AG04450 (cell line): ENCODE results near the gene CABLES1. TPM values are rescaled to one million over a fixed set of nuclear protein-coding genes. Genes with fewer than 3 reads are reported as not detected.

ENCODE experiments used
- CTCF ChIA-PET: fragments of 300-600, 350-600 bp; formaldehyde crosslinking; extraction: SDS; loops from one replicate; lab custom pipeline; 2022; ENCODE audit warnings: antibody characterized with exemption, inconsistent platforms; lab: Charles Lee
- POLR2A ChIA-PET: fragments of 350-600 bp; formaldehyde crosslinking; extraction: SDS; loops from one replicate; lab custom pipeline; 2021; ENCODE audit warnings: antibody characterized with exemption, inconsistent platforms; lab: Yijun Ruan, JAX
- DNase-seq: peaks from one replicate; pipeline ENCODE4 v3.0.0-alpha.2; 2011; ENCODE audit warnings: low read depth, low spot score
- H3K27ac ChIP-seq: one replicate; pipeline ENCODE4 v1.5.1; 2012; ENCODE audit warnings: low read depth, low read length, control low read depth
- H3K27me3 ChIP-seq: one replicate; pipeline ENCODE4 v1.6.0; 2012; ENCODE audit warnings: low read length; ENCODE audit not compliant: control insufficient read depth, insufficient read depth
- H3K4me3 ChIP-seq: 2 replicates; pipeline ENCODE4 v1.5.1; 2011; ENCODE audit warnings: mild to moderate bottlenecking, low read depth, low read length, control low read depth
- H3K9me3 ChIP-seq: 2 replicates; pipeline ENCODE4 v1.5.1; 2012; ENCODE audit warnings: low read length; ENCODE audit not compliant: control insufficient read depth, insufficient read depth
- polyA plus RNA-seq: library from polyadenylated mRNA; depleted of rRNA; stranded (reverse); fragments of >200 nt; gene quantifications from 2 replicates; pipeline ENCODE4 v1.2.3, GENCODE V29; 2011
- TF ChIP-seq, protein P1 (sequence below): IDR thresholded peaks from 2 replicates; pipeline ENCODE4 v1.5.1; 2011; ENCODE audit warnings: low read depth, low read length, control low read depth, inconsistent platforms

Gene CABLES1
- polyA plus RNA-seq, 1 experiment: 29.6 TPM

- ChIA-PET CTCF (interaction anchor here (0.6 kb wide), 1 partner anchor 241 kb away, joined by 3 read pairs; no protein-coding TSS in a partner anchor), POLR2A (no interaction called here)
- Histone ChIP-seq H3K9me3 (peaks cover 19% of the 10 kb centered on the region), H3K4me3 (no peak overlapping the region), H3K27me3 (no peaks in the 10 kb centered on the region), H3K27ac (no peak overlapping the region)
- TF ChIP-seq, protein P1, sequence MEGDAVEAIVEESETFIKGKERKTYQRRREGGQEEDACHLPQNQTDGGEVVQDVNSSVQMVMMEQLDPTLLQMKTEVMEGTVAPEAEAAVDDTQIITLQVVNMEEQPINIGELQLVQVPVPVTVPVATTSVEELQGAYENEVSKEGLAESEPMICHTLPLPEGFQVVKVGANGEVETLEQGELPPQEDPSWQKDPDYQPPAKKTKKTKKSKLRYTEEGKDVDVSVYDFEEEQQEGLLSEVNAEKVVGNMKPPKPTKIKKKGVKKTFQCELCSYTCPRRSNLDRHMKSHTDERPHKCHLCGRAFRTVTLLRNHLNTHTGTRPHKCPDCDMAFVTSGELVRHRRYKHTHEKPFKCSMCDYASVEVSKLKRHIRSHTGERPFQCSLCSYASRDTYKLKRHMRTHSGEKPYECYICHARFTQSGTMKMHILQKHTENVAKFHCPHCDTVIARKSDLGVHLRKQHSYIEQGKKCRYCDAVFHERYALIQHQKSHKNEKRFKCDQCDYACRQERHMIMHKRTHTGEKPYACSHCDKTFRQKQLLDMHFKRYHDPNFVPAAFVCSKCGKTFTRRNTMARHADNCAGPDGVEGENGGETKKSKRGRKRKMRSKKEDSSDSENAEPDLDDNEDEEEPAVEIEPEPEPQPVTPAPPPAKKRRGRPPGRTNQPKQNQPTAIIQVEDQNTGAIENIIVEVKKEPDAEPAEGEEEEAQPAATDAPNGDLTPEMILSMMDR: no peak
- DNase-seq: no peak
Measured at GRCh38 chr18:23272498-23273232, 137.4 kb downstream of the CABLES1 start.

- no peak for DNase-seq
- Histone ChIP-seq H3K4me3 (no peak overlapping the region), H3K27ac (no peak overlapping the region), H3K27me3 (no peaks in the 10 kb centered on the region), H3K9me3 (peaks cover 24% of the 10 kb centered on the region)
- ChIA-PET CTCF (no interaction called here), POLR2A (no interaction called here)
- TF ChIP-seq, protein P1: no peak
Measured at GRCh38 chr18:23273443-23273966, 138.2 kb downstream of the CABLES1 start.

- DNase-seq: no peak
- CTCF ChIA-PET: no interaction called here
Measured at GRCh38 chr18:23274638-23275482, 139.6 kb downstream of the CABLES1 start.

DNA sequence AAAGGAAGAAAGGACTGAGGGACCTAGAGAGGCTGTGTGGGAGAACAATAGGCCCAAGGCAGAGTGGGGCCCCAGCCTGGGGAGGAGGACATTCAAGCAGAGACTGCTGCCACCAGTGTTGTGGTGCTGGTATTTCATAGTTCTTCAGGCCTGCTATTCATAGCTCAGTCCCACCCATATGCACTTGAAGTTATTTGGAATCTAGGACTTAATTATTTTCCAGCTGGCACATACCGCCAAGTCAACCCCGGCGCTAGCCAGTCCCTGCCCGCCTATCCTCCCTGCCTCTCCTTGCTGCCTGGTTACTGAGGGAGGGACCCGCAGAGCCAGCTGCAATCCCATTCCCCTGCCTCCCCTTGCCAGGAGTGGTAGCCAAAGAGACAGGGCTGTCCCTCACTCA is 141.2 kb downstream of the CABLES1 start:
- no peak overlapping the region for H3K4me3 ChIP-seq
- TF ChIP-seq, protein P1: no peak
- peaks cover 15% of the 10 kb centered on the region for H3K9me3 ChIP-seq
- POLR2A ChIA-PET: no interaction called here
- DNase-seq: no peak
- CTCF ChIA-PET: no interaction called here
- no peaks in the 10 kb centered on the region for H3K27me3 ChIP-seq
- H3K27ac ChIP-seq: no peak overlapping the region

More at GRCh38 chr18:23274638-23275482, 139.6 kb downstream of the CABLES1 start:
- Histone ChIP-seq H3K27me3 (no peaks in the 10 kb centered on the region), H3K27ac (no peak overlapping the region), H3K9me3 (peaks cover 23% of the 10 kb centered on the region), H3K4me3 (no peak overlapping the region)
- TF ChIP-seq, protein P1: no peak
- POLR2A ChIA-PET: no interaction called here

GRCh38 chr18:23277399-23277798 is 142.1 kb downstream of the CABLES1 start:
- ChIA-PET CTCF (no interaction called here), POLR2A (no interaction called here)
- TF ChIP-seq, protein P1: no peak
- H3K9me3 ChIP-seq: peaks cover 15% of the 10 kb centered on the region
- no peak overlapping the region for H3K27ac ChIP-seq
- no peaks in the 10 kb centered on the region for H3K27me3 ChIP-seq
- no peak overlapping the region for H3K4me3 ChIP-seq
- no peak for DNase-seq
